Measurements from ENCODE around the gene MPHOSPH9. TPM values are rescaled to one million over a fixed set of nuclear protein-coding genes. Genes with fewer than 3 reads are reported as not detected.

The MPHOSPH9 gene
- total and polyA plus RNA-seq, 10 donors = 7.1 to 97.3 (median 40.0) TPM

- no peaks in the 10 kb centered on the region for H3K9me3 ChIP-seq
- no peaks in the 10 kb centered on the region for H3K27me3 ChIP-seq (replicated peaks in 1 of 7)
- intact Hi-C loops (cut with DNase I; ENCODE audit: low total_unique reads) = no loop called here
- WGBS, 5 donors = 56 to 84% (median 66%) methylated on average over 8 of the region's 8 CpGs
- peak in 1 of 3 donors; percentile 62 for TF ChIP-seq POLR2AphosphoS5 (IDR thresholded peaks at IDR 0.05)
- no peak for TF ChIP-seq POLR2A (IDR thresholded peaks at IDR 0.05)
- H3K4me3 ChIP-seq = no peak overlapping the region
- peak overlapping the region; percentile 21 to 84 (median 78) for H3K27ac ChIP-seq
- no peaks in the 10 kb centered on the region for H3K36me3 ChIP-seq
- DNase-seq = no peak
- H3K4me1 ChIP-seq = peaks cover 20 to 72% (median 43%) of the 10 kb centered on the region in 6 donors
Observed at GRCh38 chr12:123115409-123116121, 117.4 kb downstream of the MPHOSPH9 start.

DNA sequence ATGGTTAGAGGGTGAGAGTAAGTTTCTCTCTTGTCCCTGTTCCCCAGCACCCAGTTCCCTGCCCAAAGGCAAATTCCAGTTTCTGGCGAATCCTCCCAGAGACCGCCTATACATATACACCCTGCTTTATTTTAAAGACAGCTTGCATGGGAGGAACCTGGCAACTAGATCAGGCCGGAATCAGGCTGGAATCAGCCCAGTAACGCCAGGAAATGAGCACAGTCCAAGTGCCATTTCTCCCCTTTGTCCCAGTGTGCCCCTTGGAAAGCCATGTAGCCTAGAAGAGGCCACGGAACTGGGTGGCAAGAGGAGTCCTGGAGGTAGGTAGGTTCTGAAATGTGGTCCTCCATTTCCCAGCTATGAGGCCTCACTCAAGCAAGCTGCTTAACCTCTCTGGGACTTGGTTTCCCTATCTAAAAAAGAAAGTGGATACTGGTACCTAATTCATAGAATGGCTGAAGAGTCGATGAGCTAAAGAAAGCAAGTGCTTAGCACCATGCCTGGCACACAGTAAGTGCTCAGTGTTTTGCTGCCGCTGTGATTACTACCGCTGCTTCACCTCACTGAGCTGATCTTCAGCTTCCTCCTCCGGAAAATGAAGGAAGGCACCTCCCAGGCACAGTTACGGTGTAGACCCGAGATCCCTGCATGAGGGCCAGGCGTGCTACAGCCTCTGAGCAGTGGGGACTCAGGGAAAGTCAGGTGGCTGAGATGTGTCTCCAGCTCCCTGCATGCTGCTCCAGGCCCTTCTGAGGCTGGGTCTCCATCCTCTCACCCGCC, 118.4 kb downstream of the MPHOSPH9 start:
- 59 to 73% (median 72%) methylated on average over 13 of the region's 13 CpGs for WGBS, 5 donors
- H3K4me3 ChIP-seq = peak overlapping the region in 1 of 8 donors; percentile 4
- H3K9me3 ChIP-seq = no peaks in the 10 kb centered on the region
- no peak for DNase-seq
- TF ChIP-seq POLR2AphosphoS5 (IDR thresholded peaks at IDR 0.05) = peak in 1 of 3 donors; percentile 44
- TF ChIP-seq CTCF (IDR thresholded peaks at IDR 0.05 in 8 of 11, conservative IDR thresholded peaks at IDR 0.05 in 3 of 11) = no peak
- peak overlapping the region; percentile 69 to 84 (median 78) for H3K27ac ChIP-seq
- H3K36me3 ChIP-seq = no peaks in the 10 kb centered on the region
- intact Hi-C loops (cut with DNase I; ENCODE audit: low total_unique reads) = no loop called here
- peaks cover 20 to 62% (median 37%) of the 10 kb centered on the region in 6 donors for H3K4me1 ChIP-seq
- no peaks in the 10 kb centered on the region for H3K27me3 ChIP-seq (replicated peaks in 1 of 7)

DNA sequence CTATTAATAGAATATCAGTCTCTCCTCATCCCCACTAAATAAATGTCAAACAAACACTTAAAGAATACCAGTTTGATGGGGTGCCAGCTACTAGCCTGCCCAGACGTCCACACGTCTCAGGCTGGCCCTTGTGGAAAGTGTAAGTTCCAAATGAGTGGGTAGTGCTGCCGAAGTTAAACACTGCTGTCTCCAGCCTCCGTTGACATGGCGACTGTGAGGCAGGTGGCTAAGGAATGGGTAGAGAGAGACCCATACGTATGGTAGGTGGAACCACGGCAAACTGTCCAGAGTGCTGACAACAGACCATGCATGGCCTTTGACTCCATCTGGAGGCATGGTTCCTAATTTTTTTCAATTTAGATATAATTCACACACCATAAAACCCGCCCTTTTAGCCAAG, 119.9 kb downstream of the MPHOSPH9 start:
- Histone ChIP-seq H3K27me3 (replicated peaks in 1 of 7) (no peaks in the 10 kb centered on the region), H3K27ac (peak overlapping the region in 1 of 8 donors; percentile 81), H3K4me1 (peaks cover 20 to 74% (median 45%) of the 10 kb centered on the region in 6 donors), H3K4me3 (no peak overlapping the region), H3K9me3 (no peaks in the 10 kb centered on the region), H3K36me3 (no peaks in the 10 kb centered on the region)
- TF ChIP-seq CTCF (IDR thresholded peaks at IDR 0.05 in 8 of 11, conservative IDR thresholded peaks at IDR 0.05 in 3 of 11) (no peak), POLR2A (IDR thresholded peaks at IDR 0.05) (no peak)
- intact Hi-C loops (cut with DNase I; ENCODE audit: low total_unique reads) = no loop called here
- WGBS, 5 donors = 77 to 88% (median 85%) methylated on average over 7 to 8 of the region's 8 CpGs
- DNase-seq = no peak

GRCh38 chr12:123111498-123112165, 121.3 kb downstream of the MPHOSPH9 start:
- Histone ChIP-seq H3K9me3 (no peaks in the 10 kb centered on the region), H3K4me3 (no peak overlapping the region), H3K36me3 (no peaks in the 10 kb centered on the region), H3K27ac (no peak overlapping the region), H3K4me1 (peaks cover 32 to 85% (median 59%) of the 10 kb centered on the region in 6 donors), H3K27me3 (replicated peaks in 1 of 7) (no peaks in the 10 kb centered on the region)
- DNase-seq = no peak
- TF ChIP-seq CTCF (IDR thresholded peaks at IDR 0.05 in 8 of 11, conservative IDR thresholded peaks at IDR 0.05 in 3 of 11) = no peak
- no peak for TF ChIP-seq POLR2AphosphoS5 (IDR thresholded peaks at IDR 0.05)
- no peak for TF ChIP-seq POLR2A (IDR thresholded peaks at IDR 0.05)
- WGBS, 5 donors = 85 to 89% (median 87%) methylated on average over 19 of the region's 19 CpGs
- intact Hi-C loops (cut with DNase I; ENCODE audit: low total_unique reads) = no loop called here

Data from spleen (tissue), 11 donors.